GM12865 (cell line): Measurements from ENCODE around the gene ZNF766.
"Not testable (repeated sequence)": the region's sequence is repeated elsewhere in the genome, so short reads cannot be mapped to it uniquely, and the experiment has no call there.

Experiments used
- DNase-seq: peaks from one replicate; pipeline ENCODE4 v3.0.0; 2010; ENCODE audit warnings: low read depth
- H3K4me3 ChIP-seq: 2 replicates; pipeline ENCODE4 v1.5.1; 2011; ENCODE audit warnings: mild to moderate bottlenecking, low read depth, low read length, control low read depth
- CTCF ChIP-seq: IDR thresholded peaks from 2 replicates; pipeline ENCODE4 v1.5.1; 2011; ENCODE audit warnings: low read length, control low read depth, low read depth, inconsistent platforms; ENCODE audit not compliant: insufficient read depth; ENCODE audit errors: missing control alignments

The ZNF766 gene

GRCh38 chr19:52335768-52336116 lies 66.4 kb downstream of the ZNF766 start:
- H3K4me3 ChIP-seq = peak overlapping the region; percentile 71
- TF ChIP-seq CTCF = no peak

GRCh38 chr19:52336117-52336790 lies 66.9 kb downstream of the ZNF766 start, which contains the start of gene ZNF610:
Gene ZNF610, plus strand, starts transcription at chr19:52336243. Its CDS starts 12,930 bp downstream, at chr19:52349173.
- no peak for TF ChIP-seq CTCF
- DNase-seq = peak; percentile 80
- peak within 1 kb of the TSS; percentile 71 for H3K4me3 ChIP-seq

More at GRCh38 chr19:52335768-52336116, 66.4 kb downstream of the ZNF766 start:
- DNase-seq = no peak

- peak overlapping the region; percentile 71 for H3K4me3 ChIP-seq
- no peak for TF ChIP-seq CTCF
- no peak for DNase-seq
These were observed 67.5 kb downstream of the ZNF766 start for GRCh38 chr19:52336791-52337381.

GRCh38 chr19:52339022-52339421 lies 69.6 kb downstream of the ZNF766 start:
- H3K4me3 ChIP-seq, DNase-seq: not testable (repeated sequence)

- DNase-seq = peak; percentile 45
- H3K4me3 ChIP-seq = no peak overlapping the region
- peak; percentile 24 for TF ChIP-seq CTCF
These were observed 74.2 kb downstream of the ZNF766 start for GRCh38 chr19:52343548-52343947.

GRCh38 chr19:52345162-52345561 lies 75.8 kb downstream of the ZNF766 start:
- no peak for DNase-seq
- TF ChIP-seq CTCF = no peak
- H3K4me3 ChIP-seq = no peak overlapping the region
